Fibroblast of skin of back (primary cell): ENCODE data around the gene NOX5.
A peak's percentile ranks its signal among the peaks of the same experiment; 100 is the strongest.
"Not testable (repeated sequence)": the region's sequence is repeated elsewhere in the genome, so short reads cannot be mapped to it uniquely, and the experiment has no call there.

Source experiments
- DNase-seq: peaks from one replicate; pipeline ENCODE4 v3.0.0-alpha.2; 2013

The NOX5 gene

GRCh38 chr15:69060744-69061143, 46.2 kb downstream of the NOX5 start:
- DNase-seq: no peak

GRCh38 chr15:69061414-69061842, 46.9 kb downstream of the NOX5 start:
- no peak for DNase-seq

DNA sequence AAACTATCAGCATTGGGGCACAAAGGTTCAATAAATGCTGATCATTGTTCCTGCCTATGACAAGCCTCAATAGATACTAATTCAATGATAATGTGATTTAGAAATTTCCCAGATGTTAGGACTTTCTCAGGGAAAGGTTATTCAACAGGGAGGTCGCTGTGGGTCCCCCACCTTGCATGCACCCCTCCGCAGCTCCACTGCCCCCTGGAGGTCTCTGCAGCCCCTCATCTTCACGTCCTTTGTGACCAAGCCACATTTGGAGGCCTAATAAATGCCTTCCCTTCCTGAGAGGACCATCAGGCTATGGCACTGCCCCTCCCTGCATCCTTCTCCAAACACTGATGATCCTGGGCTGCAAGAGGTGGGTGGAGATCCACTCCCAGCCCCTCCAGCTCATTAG, 50.2 kb downstream of the NOX5 start:
- no peak for DNase-seq

GRCh38 chr15:69066007-69066995, 51.8 kb downstream of the NOX5 start:
- DNase-seq: no peak

GRCh38 chr15:69067296-69067695, 52.8 kb downstream of the NOX5 start:
- no peak for DNase-seq

DNA sequence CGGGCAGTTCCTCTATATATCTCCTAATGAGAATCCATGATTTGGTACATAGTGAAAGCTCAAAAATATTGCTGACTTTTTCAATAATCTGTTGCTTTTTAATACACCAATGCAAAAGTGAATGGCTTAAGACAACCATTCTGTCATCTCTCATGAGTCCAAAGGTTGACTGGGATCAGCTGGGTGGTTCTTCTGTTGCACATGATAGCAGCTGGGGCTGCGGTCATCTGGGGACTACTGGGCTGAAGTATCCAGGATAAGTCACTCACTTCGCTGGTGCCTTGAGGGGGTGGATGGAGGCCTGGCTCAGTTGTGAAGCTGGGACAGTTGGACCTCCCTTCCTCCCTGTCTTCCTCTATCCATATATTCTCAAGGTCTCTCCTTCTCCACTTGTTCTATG, 53.7 kb downstream of the NOX5 start:
- no peak for DNase-seq

- not testable (repeated sequence) for DNase-seq
Observed at GRCh38 chr15:69069290-69069689, 54.8 kb downstream of the NOX5 start.

DNA sequence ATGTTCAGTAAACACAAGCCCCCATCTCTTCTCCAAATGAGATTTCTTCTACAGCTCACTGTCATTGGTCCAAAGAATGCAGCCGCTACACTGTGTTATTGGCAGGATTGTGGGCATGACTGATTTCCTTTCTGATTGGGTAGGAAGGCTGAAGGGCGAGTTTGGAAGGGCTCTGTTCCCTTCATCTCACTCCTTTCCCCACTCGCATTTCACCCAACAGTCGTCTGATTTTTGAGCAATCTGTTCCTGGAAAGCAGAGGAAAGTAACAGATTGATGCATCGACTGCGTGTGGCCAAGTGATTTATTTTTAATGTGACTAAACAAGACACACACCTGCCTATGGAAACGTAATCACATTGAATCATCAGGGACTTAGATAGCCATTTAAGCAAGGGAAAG, 55.5 kb downstream of the NOX5 start:
- DNase-seq: no peak

DNA sequence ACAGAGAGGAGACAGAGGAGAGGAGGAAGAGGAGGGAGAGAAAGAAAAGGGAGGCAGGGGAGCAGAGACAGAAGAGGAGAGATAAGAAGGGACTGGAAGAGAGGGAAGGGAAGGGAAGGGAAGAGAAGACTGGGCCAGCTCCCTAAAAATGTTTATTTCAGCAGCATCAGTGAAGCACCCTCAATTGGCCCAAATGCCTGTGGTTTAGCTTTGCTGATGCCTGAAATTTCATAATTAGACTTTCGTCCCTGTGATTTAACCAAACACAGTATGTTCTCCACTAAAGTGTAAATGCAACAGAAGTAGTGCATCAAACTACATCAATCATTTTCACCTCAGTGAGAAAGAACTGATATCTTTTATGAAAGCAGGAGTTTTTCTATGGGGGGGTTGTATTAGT, 55.9 kb downstream of the NOX5 start:
- no peak for DNase-seq

GRCh38 chr15:69071260-69071659, 56.8 kb downstream of the NOX5 start:
- no peak for DNase-seq

- DNase-seq: no peak
Observed at GRCh38 chr15:69072906-69073305, 58.4 kb downstream of the NOX5 start.

DNA sequence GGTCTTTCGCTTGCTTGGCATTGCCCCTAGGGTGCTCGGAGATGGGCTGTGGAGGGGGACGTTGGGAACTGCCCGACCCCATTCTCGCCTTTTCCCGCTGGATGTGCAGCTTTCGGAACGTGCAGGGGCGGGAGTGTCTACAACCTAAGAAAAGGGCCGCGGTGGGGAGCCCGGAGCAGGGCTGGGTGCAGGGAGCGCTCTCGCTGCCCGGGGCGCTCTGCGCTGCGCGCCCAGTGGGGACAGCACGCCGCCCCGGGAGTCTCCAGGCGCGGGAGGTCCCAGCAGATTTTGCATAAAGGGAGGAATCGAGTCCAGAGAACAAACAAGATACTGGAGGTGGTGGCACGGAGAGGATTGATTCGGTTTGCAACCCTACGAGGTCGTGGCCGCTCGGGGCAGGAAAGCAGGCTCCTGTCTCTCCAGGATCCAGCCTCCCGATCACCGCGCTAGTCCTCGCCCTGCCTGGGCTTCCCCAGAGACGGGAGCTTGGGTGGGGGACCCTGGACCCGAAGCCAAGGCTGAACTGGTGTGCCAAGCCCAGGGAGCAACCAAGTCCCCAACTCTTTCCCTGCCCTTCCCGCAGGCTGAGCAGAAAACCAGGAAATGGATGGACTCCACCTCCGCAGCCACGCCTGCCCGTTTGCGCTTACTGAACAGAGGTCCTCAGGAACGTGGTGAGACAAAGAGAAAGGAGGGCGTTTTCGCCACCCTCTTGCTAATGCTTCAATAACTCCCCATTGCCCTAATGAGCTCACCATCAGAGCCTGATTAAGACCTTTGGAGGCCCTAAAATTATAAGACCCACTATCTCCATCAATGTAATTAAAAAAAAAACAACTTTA, 59.7 kb downstream of the NOX5 start:
- peak; percentile 63 for DNase-seq

DNA sequence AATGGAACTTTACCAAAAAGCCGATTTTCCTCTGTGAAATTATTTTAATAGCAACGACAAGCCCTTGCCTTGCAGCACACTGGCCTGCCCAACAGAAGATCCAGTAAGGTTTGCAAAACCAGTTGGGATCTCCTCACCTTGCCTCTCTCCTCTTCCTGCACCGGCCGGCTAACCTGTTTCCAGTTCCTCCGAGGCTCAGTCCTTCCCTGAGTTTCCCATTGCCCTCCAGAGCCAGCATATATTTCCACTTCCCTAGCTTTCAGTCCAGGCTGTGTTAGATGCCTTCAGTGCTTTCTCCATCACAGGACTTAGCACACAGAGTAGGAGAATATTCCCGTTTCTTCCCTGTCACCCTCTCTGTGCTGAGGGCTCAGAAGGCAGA, 60.3 kb downstream of the NOX5 start:
- no peak for DNase-seq

DNA sequence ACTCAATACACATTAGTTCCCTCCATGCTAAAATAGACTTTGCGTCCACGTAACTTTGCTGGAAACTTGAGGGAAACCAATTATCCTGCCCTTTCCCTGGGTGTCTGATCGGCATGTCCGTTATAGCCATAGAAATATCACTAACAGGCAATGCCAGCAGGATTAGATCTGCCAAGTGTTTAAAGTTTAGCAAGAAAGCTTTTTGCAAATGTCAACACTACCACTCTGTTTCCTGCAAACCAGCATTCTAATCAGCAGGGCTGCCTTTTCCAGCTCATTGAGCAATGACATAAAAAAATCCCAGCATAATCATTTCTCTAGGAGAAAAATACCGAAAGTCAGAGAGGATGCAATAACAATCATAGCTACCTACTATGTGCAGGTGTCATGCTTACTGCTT, 60.9 kb downstream of the NOX5 start:
- no peak for DNase-seq

- no peak for DNase-seq
Observed at GRCh38 chr15:69076756-69077155, 62.3 kb downstream of the NOX5 start.

- DNase-seq: no peak
Observed at GRCh38 chr15:69078638-69079037, 64.1 kb downstream of the NOX5 start.

DNA sequence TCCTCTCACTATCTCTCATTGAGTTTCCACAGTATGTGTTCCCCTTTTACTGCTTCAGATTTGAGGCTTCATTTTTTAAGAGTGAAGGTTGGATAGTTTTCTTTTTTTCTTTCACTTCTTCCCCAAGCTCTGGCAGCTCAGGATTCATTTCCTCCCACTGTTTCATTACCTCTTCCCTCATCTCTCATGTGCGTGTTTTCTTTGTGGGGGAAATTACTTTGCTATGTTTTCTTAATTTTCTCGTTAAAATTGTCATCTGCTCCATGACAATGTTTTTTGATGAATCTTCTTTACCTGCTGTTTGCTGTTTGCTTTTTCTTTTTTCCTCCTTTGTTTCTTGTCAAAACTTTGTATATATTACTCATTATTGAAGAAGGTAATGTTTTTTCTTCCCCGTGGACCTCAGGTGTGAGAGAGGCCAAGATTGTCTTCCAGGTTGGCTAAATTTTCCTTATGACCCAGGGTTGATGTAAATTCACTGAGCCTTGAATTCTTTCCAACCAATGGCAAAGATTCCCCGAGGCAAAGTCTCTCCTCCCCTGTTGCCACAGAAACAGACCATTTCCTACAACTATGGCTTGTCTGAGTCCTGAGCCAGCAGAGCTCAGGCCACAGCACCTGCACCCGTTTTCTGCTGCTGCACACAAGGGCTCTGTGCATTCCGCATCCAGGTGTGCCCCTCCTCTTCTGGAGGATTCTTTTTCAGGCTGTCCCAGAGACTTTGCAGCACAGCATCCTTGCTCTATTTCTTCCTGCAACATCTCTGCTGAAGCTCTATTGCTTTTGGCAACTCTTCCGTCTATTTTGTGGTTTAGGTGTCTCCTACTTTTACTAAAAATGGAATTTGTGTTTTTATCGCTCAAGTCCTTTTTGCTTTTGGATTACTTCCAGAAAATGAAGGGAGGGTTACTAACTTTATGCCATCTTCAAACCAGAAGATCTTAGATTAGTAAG, 66.1 kb downstream of the NOX5 start:
- DNase-seq: no peak

- peak; percentile 56 for DNase-seq
Observed at GRCh38 chr15:69081310-69082004, 67.0 kb downstream of the NOX5 start.

DNA sequence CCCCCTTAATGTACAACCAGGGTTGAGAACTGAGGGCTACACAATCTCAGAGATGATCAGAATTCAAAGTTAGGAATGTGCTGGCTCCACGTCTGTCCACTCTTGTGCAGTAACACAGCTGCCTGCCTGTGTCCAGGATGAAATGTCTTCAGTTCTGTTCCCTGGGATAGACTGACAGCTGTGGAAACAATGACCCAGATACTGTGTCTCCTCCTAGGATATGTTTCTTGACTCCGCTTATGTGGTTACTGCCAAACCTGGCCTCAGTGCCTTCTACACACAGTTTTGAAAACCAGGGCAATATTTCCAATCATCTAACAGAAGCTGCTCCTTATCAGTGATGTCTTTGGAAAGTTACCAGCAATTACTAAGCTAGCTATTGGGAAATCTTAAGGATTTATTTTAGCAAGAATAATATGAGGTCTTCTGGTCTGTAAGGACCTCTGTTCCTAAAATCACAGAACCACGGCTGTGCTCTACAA, 67.6 kb downstream of the NOX5 start:
- DNase-seq: peak; percentile 21

DNA sequence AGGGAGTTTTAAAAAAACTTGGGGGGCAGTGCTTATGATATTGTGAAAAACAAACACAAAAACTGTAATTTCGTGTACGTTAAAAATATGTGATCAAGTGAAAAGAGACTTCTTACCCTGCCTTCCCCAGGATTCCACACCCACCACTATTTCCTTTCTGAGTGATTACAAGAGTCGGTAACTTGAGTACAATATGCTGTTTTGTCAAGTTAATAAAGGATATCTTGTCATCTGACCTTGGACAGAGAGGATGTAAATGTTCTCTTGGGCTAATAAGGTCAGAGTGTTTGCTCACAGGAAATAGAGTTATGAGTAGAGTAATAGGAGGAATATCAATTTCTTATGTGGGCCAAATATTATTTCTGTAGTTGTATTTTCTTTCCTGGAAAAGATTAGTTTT, 68.1 kb downstream of the NOX5 start:
- no peak for DNase-seq

- DNase-seq: no peak
Observed at GRCh38 chr15:69084404-69085030, 70.0 kb downstream of the NOX5 start.
